H9 (cell line): ENCODE results near the gene MTG2. TPM values are rescaled to one million over a fixed set of nuclear protein-coding genes. Genes with fewer than 3 reads are reported as not detected.

Source experiments
- DNase-seq: peaks from one replicate; pipeline ENCODE4 v3.0.0-alpha.2; 2017
- H2AFZ ChIP-seq: one replicate; pipeline ENCODE4 v1.6.1; 2013; ENCODE audit warnings: mild to moderate bottlenecking, low read length, control low read depth, moderate library complexity
- H2AK5ac ChIP-seq: 2 replicates; pipeline ENCODE4 v1.6.1; 2013; ENCODE audit warnings: low read length, control low read depth, mixed read lengths; ENCODE audit not compliant: insufficient read length
- H2BK120ac ChIP-seq: one replicate; pipeline ENCODE4 v1.6.1; 2013; ENCODE audit warnings: low read depth, mild to moderate bottlenecking, low read length, control low read depth, inconsistent platforms; ENCODE audit not compliant: poor library complexity, severe bottlenecking
- H2BK12ac ChIP-seq: 2 replicates; pipeline ENCODE4 v1.6.1; 2013; ENCODE audit warnings: low read length, control low read depth, mixed read lengths, low read depth; ENCODE audit not compliant: insufficient read length
- H2BK15ac ChIP-seq: 2 replicates; pipeline ENCODE4 v1.6.1; 2013; ENCODE audit warnings: low read depth, low read length, control low read depth
- H2BK20ac ChIP-seq: one replicate; pipeline ENCODE4 v1.6.1; 2013; ENCODE audit warnings: low read depth, mild to moderate bottlenecking, low read length, control low read depth, inconsistent platforms; ENCODE audit not compliant: poor library complexity, severe bottlenecking
- H2BK5ac ChIP-seq: 2 replicates; pipeline ENCODE4 v1.6.1; 2013; ENCODE audit warnings: low read length, control low read depth, mixed read lengths; ENCODE audit not compliant: insufficient read length
- H3K14ac ChIP-seq: 2 replicates; pipeline ENCODE4 v1.6.1; 2013; ENCODE audit warnings: low read length, control low read depth; ENCODE audit not compliant: insufficient read depth
- H3K18ac ChIP-seq: 2 replicates; pipeline ENCODE4 v1.6.1; 2013; ENCODE audit warnings: low read depth, mild to moderate bottlenecking, mixed read lengths, low read length, control low read depth; ENCODE audit not compliant: insufficient read length
- H3K23ac ChIP-seq: 2 replicates; pipeline ENCODE4 v1.6.1; 2013; ENCODE audit warnings: low read length, control low read depth, mixed read lengths, low read depth; ENCODE audit not compliant: insufficient read length
- H3K23me2 ChIP-seq: 2 replicates; pipeline ENCODE4 v1.6.1; 2013; ENCODE audit warnings: low read depth, mild to moderate bottlenecking, mixed read lengths, low read length, control low read depth; ENCODE audit not compliant: insufficient read length, poor library complexity, severe bottlenecking
- H3K27ac ChIP-seq: 2 replicates; pipeline ENCODE4 v1.5.1; 2013; ENCODE audit warnings: low read length, control low read depth, mixed read lengths, low read depth; ENCODE audit not compliant: insufficient read length
- H3K27me3 ChIP-seq: 2 replicates; pipeline ENCODE4 v1.6.1; 2013; ENCODE audit warnings: low read length, control low read depth, inconsistent platforms; ENCODE audit not compliant: insufficient read depth
- H3K4ac ChIP-seq: 2 replicates; pipeline ENCODE4 v1.6.1; 2013; ENCODE audit warnings: low read depth, mild to moderate bottlenecking, control low read depth, inconsistent platforms, low read length, moderate library complexity
- H3K4me1 ChIP-seq: 2 replicates; pipeline ENCODE4 v1.6.1; 2013; ENCODE audit warnings: low read length, control low read depth, inconsistent platforms; ENCODE audit not compliant: insufficient read depth
- H3K4me2 ChIP-seq: 2 replicates; pipeline ENCODE4 v1.6.1; 2013; ENCODE audit warnings: low read length, control low read depth, mixed read lengths; ENCODE audit not compliant: insufficient read length, insufficient read depth
- H3K56ac ChIP-seq: 2 replicates; pipeline ENCODE4 v1.6.1; 2013; ENCODE audit warnings: low read depth, mild to moderate bottlenecking, mixed read lengths, low read length, control low read depth; ENCODE audit not compliant: insufficient read length
- H3K79me1 ChIP-seq: 2 replicates; pipeline ENCODE4 v1.6.1; 2013; ENCODE audit warnings: low read depth, mild to moderate bottlenecking, moderate library complexity, low read length, control low read depth, inconsistent platforms; ENCODE audit not compliant: insufficient read depth, poor library complexity, severe bottlenecking
- H3K79me2 ChIP-seq: 2 replicates; pipeline ENCODE4 v1.6.1; 2013; ENCODE audit warnings: low read length, control low read depth, inconsistent platforms; ENCODE audit not compliant: insufficient read depth
- H3K9ac ChIP-seq: 2 replicates; pipeline ENCODE4 v1.6.1; 2013; ENCODE audit warnings: low read length, control low read depth, mixed read lengths; ENCODE audit not compliant: insufficient read length; ENCODE audit errors: extremely low read depth
- H3K9me3 ChIP-seq: one replicate; pipeline ENCODE4 v1.6.1; 2013; ENCODE audit warnings: low read depth, low read length, inconsistent platforms; ENCODE audit not compliant: control insufficient read depth
- H3T11ph ChIP-seq: one replicate; pipeline ENCODE4 v1.6.1; 2013; ENCODE audit warnings: mild to moderate bottlenecking, low read length, control low read depth, inconsistent platforms
- H4K20me1 ChIP-seq: one replicate; pipeline ENCODE4 v1.6.1; 2013; ENCODE audit not compliant: control insufficient read depth, insufficient read length, insufficient read depth
- H4K5ac ChIP-seq: 2 replicates; pipeline ENCODE4 v1.6.1; 2013; ENCODE audit warnings: low read depth, mild to moderate bottlenecking, mixed read lengths, low read length, control low read depth; ENCODE audit not compliant: insufficient read length
- H4K8ac ChIP-seq: replicated peaks from 2 replicates; pipeline ENCODE4 v1.6.1; 2013; ENCODE audit warnings: low read length, control low read depth, mixed read lengths, low read depth; ENCODE audit not compliant: insufficient read length
- H4K91ac ChIP-seq: 2 replicates; pipeline ENCODE4 v1.6.1; 2013; ENCODE audit warnings: low read depth, mild to moderate bottlenecking, moderate library complexity, mixed read lengths, low read length, control low read depth; ENCODE audit not compliant: insufficient read length
- H3K27ac Mint-ChIP-seq, 3 experiments: 2 replicates in 2 of 3; 3 replicates in 1 of 3; pipeline ENCODE4 v1.8.0; 2020 to 2021; ENCODE audit warnings: mixed read lengths in 3 of 3, mild to moderate bottlenecking in 1 of 3, moderate library complexity in 1 of 3
- H3K27me3 Mint-ChIP-seq: 2 replicates; pipeline ENCODE4 v1.8.0; 2021; ENCODE audit warnings: low read depth, mild to moderate bottlenecking, moderate library complexity, mixed read lengths
- H3K36me3 Mint-ChIP-seq, 3 experiments: 2 replicates in 2 of 3; 3 replicates in 1 of 3; pipeline ENCODE4 v1.8.0; 2020 to 2021; ENCODE audit warnings: low read depth in 3 of 3, mixed read lengths in 3 of 3; ENCODE audit not compliant: insufficient read depth in 1 of 3
- H3K4me1 Mint-ChIP-seq, 2 experiments: 2 replicates each; pipeline ENCODE4 v1.8.0; 2020; ENCODE audit warnings: mixed read lengths in 2 of 2
- H3K4me3 Mint-ChIP-seq, 2 experiments: 2 replicates in 1 of 2; 3 replicates in 1 of 2; pipeline ENCODE4 v1.8.0; 2020 to 2021; ENCODE audit warnings: mild to moderate bottlenecking in 2 of 2, mixed read lengths in 2 of 2, moderate library complexity in 1 of 2
- H3K9me3 Mint-ChIP-seq, 2 experiments: 2 replicates in 1 of 2; 3 replicates in 1 of 2; pipeline ENCODE4 v1.8.0; 2020; ENCODE audit warnings: mild to moderate bottlenecking in 2 of 2, mixed read lengths in 2 of 2, moderate library complexity in 1 of 2
- WGBS: extraction: QIAGEN DNeasy Blood & Tissue Kit; methylation state at CpG from one replicate; pipeline ENCODE4 v1.1.7; 2013; ENCODE audit warnings: missing lambda C conversion rate, low lambda C conversion rate, mixed read lengths; ENCODE audit not compliant: insufficient read length; ENCODE audit errors: extremely low coverage; 5-methylcytosine and 5-hydroxymethylcytosine counted together
- total RNA-seq: library from RNA; stranded (reverse); gene quantifications from 2 replicates; pipeline ENCODE4 v1.2.1, GENCODE V29; 2021
- TF ChIP-seq, protein P1 (sequence below): fragments of 200-600 bp; sonication (generic); conservative IDR thresholded peaks from 3 replicates; pipeline ENCODE4 v1.8.0; 2021; ENCODE audit warnings: antibody characterized with exemption, mild to moderate bottlenecking

Gene MTG2
- total RNA-seq, 1 experiment from 2014 or later: 25.1 TPM

DNA sequence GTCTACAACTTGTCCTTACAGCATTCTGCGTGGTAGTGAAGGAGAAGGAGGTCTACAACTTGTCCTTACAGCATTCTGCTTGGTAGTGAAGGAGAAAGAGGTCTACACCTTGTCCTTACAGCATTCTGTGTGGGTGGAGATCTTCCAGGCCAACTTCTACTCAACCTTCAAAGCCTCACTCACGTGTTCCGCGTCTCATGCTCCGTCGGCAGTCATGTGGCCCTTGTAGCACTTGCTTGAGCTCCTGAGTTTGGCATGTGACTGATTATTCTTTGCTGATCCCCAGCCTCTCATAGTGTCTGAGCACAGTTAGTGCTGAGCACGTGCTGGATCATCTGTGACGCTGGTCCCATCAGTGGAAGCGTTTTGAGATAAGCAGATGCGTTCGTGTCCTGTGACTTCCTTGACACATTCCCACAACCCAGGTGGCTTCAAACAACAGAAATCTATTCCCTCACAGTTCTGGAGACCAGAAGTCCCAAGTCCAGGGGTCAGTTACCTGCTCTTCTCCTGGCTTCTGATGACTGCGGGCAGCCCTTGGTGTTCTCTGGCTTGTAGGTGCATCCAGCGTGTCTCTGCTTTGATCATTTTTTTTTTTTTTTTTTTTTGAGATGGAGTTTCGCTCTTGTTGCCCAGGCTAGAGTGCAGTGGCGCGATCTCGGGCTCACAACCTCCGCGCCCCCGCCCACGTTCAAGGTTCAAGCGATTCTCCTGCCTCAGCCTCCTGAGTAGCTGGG is 36.6 kb upstream of the MTG2 start:
- H3K23ac ChIP-seq: no peak overlapping the region
- no peaks in the 10 kb centered on the region for H3K27me3 ChIP-seq
- peaks cover 45 to 46% of the 10 kb centered on the region in 2 experiments for H3K4me1 Mint-ChIP-seq
- no peak overlapping the region for H2AFZ ChIP-seq
- H3K36me3 Mint-ChIP-seq: peaks cover 13 to 18% (median 17%) of the 10 kb centered on the region in 3 experiments
- peak overlapping the region in 1 of 2 experiments; percentile 85; a peak in 1 of 5 replicates for H3K4me3 Mint-ChIP-seq
- H4K8ac ChIP-seq: no peak overlapping the region
- no peaks in the 10 kb centered on the region; a peak in 1 of 5 replicates for H3K9me3 Mint-ChIP-seq
- H2BK20ac ChIP-seq: no peak overlapping the region
- H4K5ac ChIP-seq: no peak overlapping the region
- no peak overlapping the region for H2BK15ac ChIP-seq
- peaks cover 13% of the 10 kb centered on the region for H3K79me1 ChIP-seq
- H3K18ac ChIP-seq: no peak overlapping the region
- H3K27ac Mint-ChIP-seq: no peak overlapping the region
- H2BK120ac ChIP-seq: no peak overlapping the region
- H4K91ac ChIP-seq: no peak overlapping the region
- peaks cover 63% of the 10 kb centered on the region for H3K79me2 ChIP-seq
- TF ChIP-seq, protein P1, sequence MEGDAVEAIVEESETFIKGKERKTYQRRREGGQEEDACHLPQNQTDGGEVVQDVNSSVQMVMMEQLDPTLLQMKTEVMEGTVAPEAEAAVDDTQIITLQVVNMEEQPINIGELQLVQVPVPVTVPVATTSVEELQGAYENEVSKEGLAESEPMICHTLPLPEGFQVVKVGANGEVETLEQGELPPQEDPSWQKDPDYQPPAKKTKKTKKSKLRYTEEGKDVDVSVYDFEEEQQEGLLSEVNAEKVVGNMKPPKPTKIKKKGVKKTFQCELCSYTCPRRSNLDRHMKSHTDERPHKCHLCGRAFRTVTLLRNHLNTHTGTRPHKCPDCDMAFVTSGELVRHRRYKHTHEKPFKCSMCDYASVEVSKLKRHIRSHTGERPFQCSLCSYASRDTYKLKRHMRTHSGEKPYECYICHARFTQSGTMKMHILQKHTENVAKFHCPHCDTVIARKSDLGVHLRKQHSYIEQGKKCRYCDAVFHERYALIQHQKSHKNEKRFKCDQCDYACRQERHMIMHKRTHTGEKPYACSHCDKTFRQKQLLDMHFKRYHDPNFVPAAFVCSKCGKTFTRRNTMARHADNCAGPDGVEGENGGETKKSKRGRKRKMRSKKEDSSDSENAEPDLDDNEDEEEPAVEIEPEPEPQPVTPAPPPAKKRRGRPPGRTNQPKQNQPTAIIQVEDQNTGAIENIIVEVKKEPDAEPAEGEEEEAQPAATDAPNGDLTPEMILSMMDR: no peak
- H3K9ac ChIP-seq: no peak overlapping the region
- no peaks in the 10 kb centered on the region for H4K20me1 ChIP-seq
- peak overlapping the region; percentile 51 for H3K56ac ChIP-seq
- H2BK5ac ChIP-seq: no peak overlapping the region
- H3K23me2 ChIP-seq: peaks cover 7% of the 10 kb centered on the region
- peaks cover 9% of the 10 kb centered on the region; the same call in 1 of the 2 replicates for H3K4me1 ChIP-seq
- H3K4me2 ChIP-seq: no peak overlapping the region
- no peaks in the 10 kb centered on the region for H3K27me3 Mint-ChIP-seq
- no peak overlapping the region for H3T11ph ChIP-seq
- WGBS: no CpG with 5 or more reads among the region's 22 CpGs
- no peaks in the 10 kb centered on the region for H3K9me3 ChIP-seq
- H3K27ac ChIP-seq: no peak overlapping the region
- H3K14ac ChIP-seq: no peak overlapping the region
- H2AK5ac ChIP-seq: no peak overlapping the region
- no peak overlapping the region for H3K4ac ChIP-seq
- no peak for DNase-seq
- H2BK12ac ChIP-seq: no peak overlapping the region
